GM18861 (cell line): ENCODE results near the gene IFI30.

Experiments used
- ATAC-seq: cut with Tn5 transposase; IDR thresholded peaks from one replicate; pipeline ENCODE4 v1.9.1; 2021; ENCODE audit not compliant: unreplicated experiment

The IFI30 gene

GRCh38 chr19:18173572-18174288, at the start of gene IFI30:
IFI30 (plus strand) TSS chr19:18173813; CDS start chr19:18173842, 29 bp downstream.
- ATAC-seq, result peak; percentile 38

- ATAC-seq, result no peak
These were observed 49.8 kb upstream of the IFI30 start for GRCh38 chr19:18123819-18124218.

GRCh38 chr19:18126097-18126496, 47.5 kb upstream of the IFI30 start:
- ATAC-seq, result no peak

GRCh38 chr19:18128044-18128443, 45.6 kb upstream of the IFI30 start:
- no peak for ATAC-seq

- no peak for ATAC-seq
These were observed 44.8 kb upstream of the IFI30 start for GRCh38 chr19:18128805-18129204.

GRCh38 chr19:18130523-18131242, 42.9 kb upstream of the IFI30 start:
- ATAC-seq, result no peak

GRCh38 chr19:18131841-18132596, 41.6 kb upstream of the IFI30 start:
- ATAC-seq, result no peak

- ATAC-seq, result no peak
These were observed 37.7 kb upstream of the IFI30 start for GRCh38 chr19:18135712-18136584.

- no peak for ATAC-seq
These were observed 36.4 kb upstream of the IFI30 start for GRCh38 chr19:18137242-18137641.

GRCh38 chr19:18137657-18138339, 35.8 kb upstream of the IFI30 start:
- no peak for ATAC-seq

- no peak for ATAC-seq
These were observed 33.1 kb upstream of the IFI30 start for GRCh38 chr19:18140473-18140872.

GRCh38 chr19:18141031-18141430, 32.6 kb upstream of the IFI30 start:
- ATAC-seq, result no peak

- ATAC-seq, result no peak
These were observed 29.7 kb upstream of the IFI30 start for GRCh38 chr19:18143902-18144301.

GRCh38 chr19:18144361-18144760, 29.3 kb upstream of the IFI30 start:
- no peak for ATAC-seq

- no peak for ATAC-seq
These were observed 28.7 kb upstream of the IFI30 start for GRCh38 chr19:18144906-18145305.

GRCh38 chr19:18145391-18145999, 28.1 kb upstream of the IFI30 start:
- no peak for ATAC-seq

GRCh38 chr19:18147396-18147795, 26.2 kb upstream of the IFI30 start:
- ATAC-seq, result no peak

GRCh38 chr19:18149596-18149975, 24.0 kb upstream of the IFI30 start:
- ATAC-seq, result no peak

GRCh38 chr19:18150776-18151624, 22.6 kb upstream of the IFI30 start:
- no peak for ATAC-seq
